ENCODE data around the gene SOS1.
"Not testable (repeated sequence)": the region's sequence is repeated elsewhere in the genome, so short reads cannot be mapped to it uniquely, and the experiment has no call there.

Gene SOS1

GRCh38 chr2:39120771-39121522, at the start of gene SOS1:
SOS1 (minus strand) TSS chr2:39121051; CDS start chr2:39120422, 629 bp downstream.
- peak within 1 kb of the TSS; percentile 75 for H3K4me3 ChIP-seq (ENCODE audit: low read length)
- H3K4me1 ChIP-seq (ENCODE audit: control insufficient read depth, insufficient read depth, low read length), result peaks cover 26% of the 10 kb centered on the region
- no peaks in the 10 kb centered on the region for H3K9me3 ChIP-seq (ENCODE audit: control insufficient read depth, low read length)
- H3K36me3 ChIP-seq (ENCODE audit: control insufficient read depth, insufficient read depth, low read length), result no peaks in the 10 kb centered on the region
- peak within 1 kb of the TSS; percentile 91 for H3K9ac ChIP-seq (ENCODE audit: low read length)
- no peaks in the 10 kb centered on the region for H3K27me3 ChIP-seq (ENCODE audit: control insufficient read depth, insufficient read depth, low read length)

- Histone ChIP-seq H3K4me1 (ENCODE audit: control insufficient read depth, insufficient read depth, low read length) (no peaks in the 10 kb centered on the region), H3K9ac (ENCODE audit: low read length) (no peak overlapping the region), H3K9me3 (ENCODE audit: control insufficient read depth, low read length) (no peaks in the 10 kb centered on the region), H3K36me3 (ENCODE audit: control insufficient read depth, insufficient read depth, low read length) (no peaks in the 10 kb centered on the region), H3K27me3 (ENCODE audit: control insufficient read depth, insufficient read depth, low read length) (no peaks in the 10 kb centered on the region), H3K4me3 (ENCODE audit: low read length) (no peak overlapping the region)
Measured at GRCh38 chr2:39164089-39164488, 43.2 kb upstream of the SOS1 start.

GRCh38 chr2:39160982-39161381, 40.1 kb upstream of the SOS1 start:
- Histone ChIP-seq H3K9ac (ENCODE audit: low read length) (no peak overlapping the region), H3K4me3 (ENCODE audit: low read length) (no peak overlapping the region), H3K4me1 (ENCODE audit: control insufficient read depth, insufficient read depth, low read length) (no peaks in the 10 kb centered on the region)

DNA sequence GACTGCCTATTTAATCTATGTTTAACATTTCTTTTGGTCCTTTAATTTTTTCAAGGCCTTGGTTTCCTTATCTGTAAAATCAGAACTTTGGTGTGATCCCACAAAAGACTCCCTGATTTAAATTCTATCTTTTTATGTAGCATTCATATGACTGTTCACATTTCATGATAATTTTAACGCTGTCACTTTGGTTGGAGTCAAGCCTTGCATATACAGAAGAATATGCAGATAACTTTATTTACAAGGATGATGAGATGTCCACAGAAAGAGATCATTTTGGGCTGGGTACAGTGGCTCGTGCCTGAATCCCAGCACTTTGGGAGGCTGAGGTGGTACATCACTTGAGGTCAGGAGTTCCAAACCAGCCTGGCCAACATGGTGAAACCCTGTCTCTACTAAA, 38.4 kb upstream of the SOS1 start:
- no peaks in the 10 kb centered on the region for H3K27me3 ChIP-seq (ENCODE audit: control insufficient read depth, insufficient read depth, low read length)
- no peaks in the 10 kb centered on the region for H3K9me3 ChIP-seq (ENCODE audit: control insufficient read depth, low read length)
- H3K4me1 ChIP-seq (ENCODE audit: control insufficient read depth, insufficient read depth, low read length), result no peaks in the 10 kb centered on the region
- no peaks in the 10 kb centered on the region for H3K36me3 ChIP-seq (ENCODE audit: control insufficient read depth, insufficient read depth, low read length)
- no peak overlapping the region for H3K9ac ChIP-seq (ENCODE audit: low read length)
- H3K4me3 ChIP-seq (ENCODE audit: low read length), result no peak overlapping the region

More at GRCh38 chr2:39160982-39161381, 40.1 kb upstream of the SOS1 start:
- H3K27me3 ChIP-seq (ENCODE audit: control insufficient read depth, insufficient read depth, low read length), result no peaks in the 10 kb centered on the region
- no peaks in the 10 kb centered on the region for H3K9me3 ChIP-seq (ENCODE audit: control insufficient read depth, low read length)
- H3K36me3 ChIP-seq (ENCODE audit: control insufficient read depth, insufficient read depth, low read length), result no peaks in the 10 kb centered on the region

GRCh38 chr2:39158351-39158750, 37.5 kb upstream of the SOS1 start:
- H3K4me1 ChIP-seq (ENCODE audit: control insufficient read depth, insufficient read depth, low read length), result no peaks in the 10 kb centered on the region
- no peak overlapping the region for H3K9ac ChIP-seq (ENCODE audit: low read length)
- no peaks in the 10 kb centered on the region for H3K36me3 ChIP-seq (ENCODE audit: control insufficient read depth, insufficient read depth, low read length)
- H3K27me3 ChIP-seq (ENCODE audit: control insufficient read depth, insufficient read depth, low read length), result no peaks in the 10 kb centered on the region
- H3K4me3 ChIP-seq (ENCODE audit: low read length), result no peak overlapping the region
- no peaks in the 10 kb centered on the region for H3K9me3 ChIP-seq (ENCODE audit: control insufficient read depth, low read length)

- H3K9ac ChIP-seq (ENCODE audit: low read length), result no peak overlapping the region
Measured at GRCh38 chr2:39156846-39157245, 36.0 kb upstream of the SOS1 start.

GRCh38 chr2:39156107-39156506, 35.3 kb upstream of the SOS1 start:
- Histone ChIP-seq H3K36me3 (ENCODE audit: control insufficient read depth, insufficient read depth, low read length) (no peaks in the 10 kb centered on the region), H3K4me1 (ENCODE audit: control insufficient read depth, insufficient read depth, low read length) (no peaks in the 10 kb centered on the region), H3K27me3 (ENCODE audit: control insufficient read depth, insufficient read depth, low read length) (no peaks in the 10 kb centered on the region), H3K9ac (ENCODE audit: low read length) (no peak overlapping the region), H3K4me3 (ENCODE audit: low read length) (no peak overlapping the region), H3K9me3 (ENCODE audit: control insufficient read depth, low read length) (no peaks in the 10 kb centered on the region)

More at GRCh38 chr2:39156846-39157245, 36.0 kb upstream of the SOS1 start:
- no peak overlapping the region for H3K4me3 ChIP-seq (ENCODE audit: low read length)
- H3K4me1 ChIP-seq (ENCODE audit: control insufficient read depth, insufficient read depth, low read length), result no peaks in the 10 kb centered on the region
- no peaks in the 10 kb centered on the region for H3K9me3 ChIP-seq (ENCODE audit: control insufficient read depth, low read length)
- no peaks in the 10 kb centered on the region for H3K27me3 ChIP-seq (ENCODE audit: control insufficient read depth, insufficient read depth, low read length)
- no peaks in the 10 kb centered on the region for H3K36me3 ChIP-seq (ENCODE audit: control insufficient read depth, insufficient read depth, low read length)

- not testable (repeated sequence) for H3K36me3 ChIP-seq (ENCODE audit: control insufficient read depth, insufficient read depth, low read length); H3K27me3 ChIP-seq (ENCODE audit: control insufficient read depth, insufficient read depth, low read length); H3K4me1 ChIP-seq (ENCODE audit: control insufficient read depth, insufficient read depth, low read length); H3K4me3 ChIP-seq (ENCODE audit: low read length); H3K9ac ChIP-seq (ENCODE audit: low read length); H3K9me3 ChIP-seq (ENCODE audit: control insufficient read depth, low read length)
Measured at GRCh38 chr2:39155573-39155972, 34.7 kb upstream of the SOS1 start.

- H3K36me3 ChIP-seq (ENCODE audit: control insufficient read depth, insufficient read depth, low read length), result no peaks in the 10 kb centered on the region
- H3K9me3 ChIP-seq (ENCODE audit: control insufficient read depth, low read length), result no peaks in the 10 kb centered on the region
- no peak overlapping the region for H3K9ac ChIP-seq (ENCODE audit: low read length)
- H3K27me3 ChIP-seq (ENCODE audit: control insufficient read depth, insufficient read depth, low read length), result no peaks in the 10 kb centered on the region
- no peaks in the 10 kb centered on the region for H3K4me1 ChIP-seq (ENCODE audit: control insufficient read depth, insufficient read depth, low read length)
- H3K4me3 ChIP-seq (ENCODE audit: low read length), result no peak overlapping the region
Measured at GRCh38 chr2:39154944-39155343, 34.1 kb upstream of the SOS1 start.

GRCh38 chr2:39153312-39153711, 32.5 kb upstream of the SOS1 start:
- Histone ChIP-seq H3K9me3 (ENCODE audit: control insufficient read depth, low read length) (no peaks in the 10 kb centered on the region), H3K9ac (ENCODE audit: low read length) (no peak overlapping the region), H3K27me3 (ENCODE audit: control insufficient read depth, insufficient read depth, low read length) (no peaks in the 10 kb centered on the region), H3K36me3 (ENCODE audit: control insufficient read depth, insufficient read depth, low read length) (no peaks in the 10 kb centered on the region), H3K4me3 (ENCODE audit: low read length) (no peak overlapping the region), H3K4me1 (ENCODE audit: control insufficient read depth, insufficient read depth, low read length) (no peaks in the 10 kb centered on the region)

- Histone ChIP-seq H3K9ac (ENCODE audit: low read length) (no peak overlapping the region), H3K9me3 (ENCODE audit: control insufficient read depth, low read length) (no peaks in the 10 kb centered on the region), H3K36me3 (ENCODE audit: control insufficient read depth, insufficient read depth, low read length) (no peaks in the 10 kb centered on the region), H3K4me3 (ENCODE audit: low read length) (no peak overlapping the region), H3K27me3 (ENCODE audit: control insufficient read depth, insufficient read depth, low read length) (no peaks in the 10 kb centered on the region), H3K4me1 (ENCODE audit: control insufficient read depth, insufficient read depth, low read length) (no peaks in the 10 kb centered on the region)
Measured at GRCh38 chr2:39152504-39152903, 31.7 kb upstream of the SOS1 start.

DNA sequence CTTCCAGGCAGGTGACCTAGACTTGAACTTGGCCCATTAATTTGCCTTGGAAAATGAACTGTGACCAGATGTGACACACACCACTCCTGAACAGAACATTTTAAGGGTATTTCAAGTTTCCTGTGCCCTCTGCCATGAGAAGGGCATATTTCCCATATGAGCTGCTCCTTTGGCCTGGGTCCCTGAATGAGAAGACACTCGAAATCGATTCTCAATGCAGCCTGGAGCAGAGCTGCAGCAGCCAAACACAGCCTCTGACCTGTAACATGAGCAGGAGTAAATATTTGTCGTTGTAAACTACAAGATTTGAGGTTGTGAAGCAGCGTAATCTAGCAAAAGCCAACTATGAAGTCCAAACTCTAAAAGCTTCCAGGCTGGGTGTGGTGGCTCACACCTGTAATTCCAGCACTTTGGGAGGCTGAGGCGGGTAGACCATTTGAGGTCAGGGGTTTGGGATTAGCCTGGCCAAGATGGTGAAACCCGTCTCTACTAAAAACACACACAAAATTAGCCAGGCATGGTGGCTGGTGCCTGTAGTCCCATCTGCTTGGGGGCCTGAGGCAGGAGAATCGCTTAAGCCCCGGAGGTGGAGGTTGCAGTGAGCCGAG, 30.1 kb upstream of the SOS1 start:
- H3K27me3 ChIP-seq (ENCODE audit: control insufficient read depth, insufficient read depth, low read length), result no peaks in the 10 kb centered on the region
- H3K4me3 ChIP-seq (ENCODE audit: low read length), result no peak overlapping the region
- H3K9ac ChIP-seq (ENCODE audit: low read length), result no peak overlapping the region
- H3K36me3 ChIP-seq (ENCODE audit: control insufficient read depth, insufficient read depth, low read length), result no peaks in the 10 kb centered on the region
- no peaks in the 10 kb centered on the region for H3K9me3 ChIP-seq (ENCODE audit: control insufficient read depth, low read length)
- no peaks in the 10 kb centered on the region for H3K4me1 ChIP-seq (ENCODE audit: control insufficient read depth, insufficient read depth, low read length)
